GM18520 (cell line): ENCODE measurements around the gene PLEKHO2.

Experiments used
- ATAC-seq: cut with Tn5 transposase; IDR thresholded peaks from one replicate; pipeline ENCODE4 v1.9.1; 2021; ENCODE audit not compliant: unreplicated experiment

PLEKHO2 gene

GRCh38 chr15:64911311-64912186 lies 69.8 kb downstream of the PLEKHO2 start, which contains the start of gene ANKDD1A:
TSS of gene ANKDD1A (plus strand) at chr15:64911902. CDS start at chr15:64911931, 29 bp downstream.
- peak; percentile 48 for ATAC-seq

GRCh38 chr15:64912379-64913325 lies 70.9 kb downstream of the PLEKHO2 start:
- ATAC-seq, result no peak

- no peak for ATAC-seq
Measured at GRCh38 chr15:64915518-64916227, 74.0 kb downstream of the PLEKHO2 start.

- ATAC-seq, result no peak
Measured at GRCh38 chr15:64916365-64916764, 74.7 kb downstream of the PLEKHO2 start.

GRCh38 chr15:64917211-64917610 lies 75.5 kb downstream of the PLEKHO2 start:
- no peak for ATAC-seq
